HS-5 (cell line): ENCODE measurements around the gene FBXO41.
"Not testable (repeated sequence)": the region's sequence is repeated elsewhere in the genome, so short reads cannot be mapped to it uniquely, and the experiment has no call there.

Source experiments
- DNase-seq: peaks from one replicate; pipeline ENCODE4 v3.0.0-alpha.2; 2012; ENCODE audit warnings: low read depth

The FBXO41 gene

DNA sequence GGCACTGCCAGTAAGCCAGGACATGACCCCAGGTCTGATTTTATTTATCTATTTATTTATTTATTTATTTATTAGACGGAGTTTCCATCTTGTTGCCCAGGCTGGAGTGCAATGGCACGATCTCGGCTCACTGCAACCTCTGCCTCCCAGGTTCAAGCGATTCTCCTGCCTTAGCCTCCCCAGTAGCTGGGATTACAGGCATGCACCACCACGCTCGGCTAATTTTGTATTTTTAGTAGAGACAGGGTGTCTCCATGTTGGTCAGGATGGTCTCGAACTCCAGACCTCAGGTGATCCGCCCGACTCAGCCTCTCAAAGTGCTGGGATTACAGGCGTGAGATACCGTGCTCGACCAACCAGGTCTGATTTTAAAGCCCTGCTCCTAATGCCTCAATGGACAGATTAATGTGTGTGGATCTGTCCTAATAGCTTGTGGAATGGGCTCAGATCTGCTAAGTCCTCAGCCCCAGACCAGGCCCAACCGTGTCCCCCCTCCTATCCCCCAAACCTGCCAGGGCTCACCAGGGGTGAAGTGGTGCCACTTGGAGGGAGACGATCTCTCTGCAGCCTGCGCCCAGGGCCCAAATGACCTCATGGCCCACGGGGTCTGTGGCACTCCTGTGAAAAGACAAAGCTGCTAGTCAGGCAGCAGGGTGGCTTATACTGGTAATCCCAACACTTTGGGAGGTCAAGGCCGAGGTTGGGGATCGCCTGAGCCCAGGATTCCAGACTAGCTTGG is 21.4 kb downstream of the FBXO41 start:
- not testable (repeated sequence) for DNase-seq

DNA sequence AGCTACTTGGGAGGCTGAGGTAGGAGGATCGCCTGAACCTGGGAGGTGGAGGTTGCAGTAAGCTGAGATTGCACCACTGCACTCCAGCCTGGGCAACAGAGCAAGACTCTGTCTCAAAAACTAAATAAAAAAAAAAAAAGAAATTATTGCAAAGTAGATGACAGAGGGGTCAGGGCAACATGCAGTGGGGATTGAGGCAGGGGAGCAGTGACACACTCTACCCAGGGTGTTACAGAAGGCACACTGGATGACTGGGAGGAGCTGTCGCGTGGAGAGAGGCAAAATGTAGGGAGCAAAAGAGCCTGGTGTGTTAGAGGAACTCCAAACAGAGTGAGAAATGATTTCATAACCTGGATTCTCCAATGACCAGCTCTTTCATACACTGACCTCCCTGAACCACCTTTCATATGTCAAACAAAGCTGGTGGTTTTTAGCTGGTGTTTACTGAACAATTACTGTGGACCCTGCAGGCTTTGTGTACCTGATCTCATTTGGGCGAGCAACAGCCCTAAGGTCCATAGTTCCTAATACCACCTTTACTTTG is 22.1 kb downstream of the FBXO41 start:
- no peak for DNase-seq

DNA sequence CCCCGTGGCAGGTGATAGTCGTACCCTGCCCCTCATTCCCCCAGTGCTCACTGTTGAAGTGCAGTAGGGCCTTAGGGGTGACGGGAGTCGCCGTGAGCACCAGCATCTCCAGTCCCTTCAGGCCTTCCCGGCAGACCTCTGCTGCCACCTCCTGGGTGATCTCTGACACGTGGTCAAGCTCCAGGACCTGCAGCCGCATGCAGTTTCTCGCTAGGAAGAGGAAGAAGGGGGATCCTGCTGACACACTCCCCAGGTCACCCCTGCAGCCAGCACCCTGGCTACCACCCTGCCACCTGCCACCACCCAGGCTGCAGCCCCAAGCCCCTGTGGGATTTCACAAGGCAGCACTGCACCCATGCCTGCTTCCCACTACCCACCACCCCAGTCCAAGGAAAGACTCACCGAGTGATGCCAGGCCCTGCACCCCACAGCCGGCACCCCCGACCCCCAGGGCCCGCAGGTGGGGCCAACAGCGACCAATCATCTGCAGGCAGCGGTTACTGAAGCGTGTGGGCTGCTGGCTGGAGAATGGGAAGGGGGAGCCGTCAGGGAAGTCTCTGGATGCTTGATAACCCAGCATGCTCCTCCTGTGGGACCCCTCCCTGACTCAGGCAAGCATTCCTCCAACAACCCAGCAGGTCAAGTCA is 23.8 kb downstream of the FBXO41 start:
- DNase-seq = no peak

DNA sequence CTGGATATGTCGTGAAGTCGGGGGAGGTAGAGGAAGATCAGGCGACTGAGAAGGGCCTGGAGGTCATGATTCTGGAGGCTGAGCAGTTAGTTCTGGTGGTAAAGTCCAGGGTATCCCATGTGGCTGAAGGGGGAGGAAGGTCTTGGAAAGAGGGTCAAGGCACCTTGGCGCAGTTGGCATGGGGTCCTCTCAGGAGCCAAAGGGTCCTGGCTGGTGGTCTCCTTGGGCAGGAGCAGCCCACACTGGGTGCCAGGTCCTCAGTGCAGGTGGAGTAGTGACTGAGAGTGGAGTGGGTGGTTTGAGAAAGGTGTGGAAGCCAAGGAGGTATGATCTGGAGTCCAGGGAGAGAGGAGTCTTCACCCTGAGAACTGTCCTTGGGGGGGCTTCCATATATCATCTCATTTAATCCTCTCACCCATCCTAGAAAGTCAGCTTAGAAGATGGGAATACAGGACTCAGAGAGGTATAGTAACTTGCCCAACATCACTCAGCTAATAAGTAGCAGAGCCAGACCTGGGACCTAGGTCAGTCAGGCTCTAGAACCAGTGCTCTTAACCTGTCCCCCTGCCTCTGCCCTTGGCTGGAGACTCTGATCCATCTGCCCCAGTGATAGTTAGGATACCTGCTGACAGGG is 24.5 kb downstream of the FBXO41 start:
- no peak for DNase-seq

DNA sequence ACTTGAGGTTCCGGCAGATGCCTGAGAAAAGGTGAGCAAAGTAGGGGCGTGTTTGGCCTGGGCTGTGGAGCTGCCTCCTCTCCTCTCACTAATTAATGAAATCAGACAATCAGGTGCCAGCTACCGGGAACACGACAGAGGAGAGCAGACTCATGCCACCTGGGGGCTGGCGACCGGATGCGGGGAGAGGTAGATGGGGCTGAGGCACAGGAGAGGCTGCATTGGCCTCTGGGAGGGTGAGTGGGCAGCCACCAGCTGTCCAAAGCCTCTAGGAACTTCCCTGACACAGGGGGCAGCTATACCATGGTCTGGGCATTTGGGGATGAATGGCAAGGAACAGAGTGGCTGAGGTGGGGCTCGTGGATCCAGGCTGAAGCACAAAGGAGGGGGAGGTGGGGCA is 25.0 kb downstream of the FBXO41 start:
- DNase-seq = no peak

DNA sequence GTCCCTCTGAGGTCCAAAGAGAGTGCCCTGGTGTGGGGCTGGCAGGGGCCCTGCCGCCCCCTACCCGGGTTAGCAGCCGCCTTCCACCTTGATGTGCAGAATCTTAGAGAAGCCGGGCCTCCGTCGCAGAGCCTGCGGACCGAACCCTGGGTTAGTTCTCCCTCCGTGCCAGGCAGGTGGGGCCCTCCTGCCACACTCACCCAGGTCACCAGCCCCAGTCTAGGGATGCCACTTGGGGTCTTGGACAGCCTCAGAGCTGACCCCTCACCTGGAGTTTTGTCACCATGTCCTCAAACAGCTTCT is 25.4 kb downstream of the FBXO41 start:
- no peak for DNase-seq

DNA sequence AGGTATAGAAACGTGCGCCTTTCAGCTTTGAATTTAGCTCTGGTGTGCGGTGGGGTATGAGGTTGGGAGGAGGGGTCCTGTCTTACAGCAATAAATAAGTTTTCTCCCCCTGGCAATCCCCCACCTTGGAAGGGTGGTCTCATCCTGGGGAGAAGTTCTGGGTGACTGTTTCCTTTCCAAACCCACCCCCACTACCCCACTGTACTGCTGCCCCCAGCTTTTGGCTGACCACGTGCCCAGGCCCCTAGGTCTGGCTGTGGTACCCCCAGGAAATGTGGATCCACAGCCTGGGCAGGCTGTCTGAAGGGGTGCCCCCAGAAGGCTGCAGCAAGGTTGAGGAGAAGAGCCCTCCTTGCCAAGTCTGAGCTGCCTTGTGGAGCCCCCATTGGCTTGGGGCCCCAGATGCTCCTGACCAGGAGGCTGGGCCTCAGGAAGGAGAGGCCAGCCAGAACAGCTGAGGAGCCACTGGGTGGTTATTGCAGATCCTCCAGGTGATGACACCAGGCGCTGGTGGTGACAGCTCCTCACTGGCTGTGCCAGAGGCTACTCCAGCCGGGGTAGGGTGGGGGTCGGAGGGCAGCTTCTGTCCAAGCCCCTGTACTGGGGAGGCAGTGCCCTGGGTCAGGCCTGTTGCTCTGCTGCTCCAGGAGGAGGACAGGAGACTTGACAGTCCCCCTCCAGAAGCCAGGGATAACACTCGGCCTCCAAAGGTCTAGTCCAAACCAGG is 25.9 kb downstream of the FBXO41 start:
- DNase-seq = no peak

DNA sequence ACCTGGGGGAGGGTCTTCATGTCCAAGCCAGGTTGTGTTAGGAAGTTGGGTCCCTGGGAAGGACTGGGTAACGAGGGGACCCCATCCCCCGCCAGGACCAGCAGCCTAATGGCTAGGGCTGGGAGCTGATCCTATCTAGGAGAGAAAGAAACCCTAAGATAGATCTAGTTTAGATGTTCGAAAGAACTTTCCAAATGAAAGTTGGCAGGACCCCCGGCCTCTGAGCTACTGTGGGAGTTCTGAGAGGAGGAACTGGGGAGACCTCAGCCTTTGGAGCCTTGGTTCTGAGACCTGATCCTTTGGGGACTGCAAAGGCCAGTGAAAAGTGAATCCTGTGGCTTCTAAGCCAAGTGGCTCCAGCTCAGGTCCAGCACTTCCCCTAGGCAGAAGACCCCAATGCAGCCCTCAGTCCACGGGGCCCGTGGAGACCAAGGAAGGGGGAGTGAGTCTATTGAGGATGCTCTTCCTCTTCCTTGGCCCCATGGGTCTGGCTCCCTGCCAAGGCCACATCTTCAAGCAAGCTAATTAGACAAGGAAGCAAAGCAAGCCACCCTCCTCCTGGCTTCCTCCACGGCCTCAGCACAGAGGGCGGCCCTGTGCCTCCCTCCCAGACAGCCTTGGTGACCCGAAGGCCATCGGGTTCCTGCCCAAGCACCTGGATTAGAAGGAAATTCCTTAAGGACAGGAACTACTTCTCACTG is 26.7 kb downstream of the FBXO41 start:
- no peak for DNase-seq

DNA sequence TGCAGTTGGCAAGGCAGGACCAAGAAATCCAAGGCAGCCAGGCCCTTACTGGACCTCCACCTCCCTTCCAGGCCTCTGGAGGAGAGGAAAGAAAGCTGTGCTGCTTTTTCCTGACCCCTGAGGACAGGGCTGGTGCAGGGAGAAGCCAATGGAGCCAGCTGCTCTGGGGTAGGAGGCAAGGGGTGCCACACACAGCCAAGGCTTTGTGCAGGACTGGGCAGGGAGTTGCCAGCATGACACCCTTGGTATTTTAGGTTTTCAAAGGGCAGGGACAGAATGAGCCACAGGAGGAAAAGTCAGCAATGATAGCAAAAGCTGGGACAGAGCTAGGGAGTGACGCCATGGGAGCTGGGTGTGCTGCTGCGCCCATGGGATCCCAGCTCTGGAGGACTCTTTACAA is 27.3 kb downstream of the FBXO41 start:
- DNase-seq = no peak

DNA sequence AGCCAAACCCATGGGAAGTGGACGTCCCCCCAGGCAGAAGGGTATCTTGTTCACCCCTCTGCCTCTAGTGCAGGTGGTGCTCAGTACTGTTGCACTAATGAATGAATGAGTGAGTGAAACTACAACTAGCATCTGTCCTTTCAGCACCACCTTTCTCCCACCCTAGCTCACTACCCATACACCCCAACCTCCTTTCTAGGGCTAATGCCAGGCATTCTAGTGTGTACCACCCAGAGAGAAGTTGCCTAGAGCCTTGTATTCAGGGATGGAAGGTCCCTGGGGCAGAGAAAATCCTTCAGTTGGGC is 27.7 kb downstream of the FBXO41 start:
- DNase-seq = no peak

DNA sequence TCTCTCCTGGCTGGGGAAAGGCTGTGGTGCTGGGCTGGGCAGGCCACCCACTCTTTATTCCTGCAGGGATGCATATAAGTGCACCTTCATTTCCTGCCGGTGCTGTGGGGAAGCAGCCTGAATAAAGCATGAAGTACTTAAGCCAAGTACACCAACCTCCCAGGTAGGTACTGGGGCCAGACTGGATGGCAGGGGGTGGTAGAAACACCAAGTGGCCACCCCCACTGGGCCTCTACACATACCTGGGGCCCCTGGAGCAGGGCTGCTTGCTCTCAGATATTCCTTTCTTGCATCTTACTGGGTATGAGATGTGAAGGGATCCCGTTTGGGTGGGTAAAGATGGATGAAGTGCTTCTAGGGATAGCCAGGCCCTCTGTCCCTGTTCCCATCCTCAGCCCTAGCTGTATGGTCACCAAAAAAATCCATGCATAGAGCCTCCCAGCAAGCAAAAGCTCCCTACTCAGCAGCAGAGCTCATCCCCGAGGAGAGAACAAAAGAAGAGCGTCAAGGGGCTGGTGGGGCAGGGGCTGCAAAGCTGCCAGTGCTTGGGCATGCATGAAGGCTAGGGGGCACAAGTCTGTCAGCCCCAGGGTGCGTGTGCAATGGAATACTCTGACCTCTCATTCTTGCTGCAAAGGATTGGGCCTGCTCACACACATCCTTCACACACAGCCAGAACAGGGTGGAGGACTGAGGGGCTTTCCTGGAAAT is 28.2 kb downstream of the FBXO41 start:
- DNase-seq = no peak

DNA sequence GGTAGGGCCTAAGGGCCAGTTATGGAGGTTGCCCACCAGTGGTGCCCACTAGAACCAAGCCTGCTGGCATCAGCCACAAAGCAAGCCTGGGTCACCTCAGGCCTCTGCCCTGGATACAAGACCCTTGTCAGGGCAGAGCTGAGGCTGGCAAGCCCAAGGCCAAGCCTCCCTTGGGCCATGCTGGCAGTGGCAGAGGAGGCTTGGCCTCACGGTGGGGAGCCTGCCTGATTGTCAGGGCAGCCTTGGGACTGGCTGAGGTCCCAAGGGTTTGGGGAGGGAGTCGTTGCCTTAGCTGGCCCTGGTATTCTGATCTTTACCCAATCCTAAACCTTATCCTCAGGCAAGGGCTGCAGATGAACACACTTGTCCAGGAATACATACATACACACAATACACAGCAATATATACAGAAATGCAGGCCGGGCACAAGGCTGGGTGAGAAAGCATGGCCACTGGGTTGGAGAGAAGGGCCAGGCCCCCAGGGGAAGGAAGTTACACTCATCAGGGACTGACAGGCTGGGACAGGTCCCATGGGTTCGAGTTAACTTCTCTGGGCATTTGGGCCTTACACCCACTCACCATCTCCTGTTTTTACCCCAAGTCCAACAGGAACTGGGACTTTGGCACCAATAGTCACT is 29.2 kb downstream of the FBXO41 start:
- DNase-seq = no peak

DNA sequence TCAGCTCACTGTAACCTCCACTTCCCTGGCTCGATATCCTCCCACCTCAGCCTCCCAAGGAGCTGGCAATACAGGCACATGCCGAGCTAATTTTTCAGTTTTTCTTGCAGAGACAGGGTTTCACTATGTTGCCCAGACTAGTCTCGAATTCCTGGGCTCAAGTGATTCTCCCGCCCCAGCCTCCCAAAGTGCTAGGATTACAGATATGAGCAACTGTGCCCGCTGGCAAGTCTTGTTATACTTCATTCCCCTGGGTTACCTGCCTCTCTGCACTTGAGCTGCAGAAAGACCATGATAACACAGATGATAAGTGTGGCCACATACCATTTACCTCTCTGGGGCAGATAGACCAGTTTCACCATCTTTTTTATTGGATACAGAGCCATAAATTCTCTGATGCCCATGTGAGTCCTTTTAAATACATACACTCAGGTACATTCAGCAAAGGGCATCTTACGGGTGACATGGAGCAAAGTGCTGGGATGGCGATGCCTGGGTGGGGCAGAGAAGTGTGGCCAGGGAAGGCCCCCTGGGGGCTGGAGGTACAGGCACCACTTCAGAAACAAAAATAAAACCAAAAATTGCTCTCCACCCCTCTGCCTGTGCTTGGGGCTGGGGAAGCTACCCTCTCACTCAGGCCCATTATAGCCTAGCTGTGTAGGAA is 29.8 kb downstream of the FBXO41 start:
- DNase-seq = no peak

DNA sequence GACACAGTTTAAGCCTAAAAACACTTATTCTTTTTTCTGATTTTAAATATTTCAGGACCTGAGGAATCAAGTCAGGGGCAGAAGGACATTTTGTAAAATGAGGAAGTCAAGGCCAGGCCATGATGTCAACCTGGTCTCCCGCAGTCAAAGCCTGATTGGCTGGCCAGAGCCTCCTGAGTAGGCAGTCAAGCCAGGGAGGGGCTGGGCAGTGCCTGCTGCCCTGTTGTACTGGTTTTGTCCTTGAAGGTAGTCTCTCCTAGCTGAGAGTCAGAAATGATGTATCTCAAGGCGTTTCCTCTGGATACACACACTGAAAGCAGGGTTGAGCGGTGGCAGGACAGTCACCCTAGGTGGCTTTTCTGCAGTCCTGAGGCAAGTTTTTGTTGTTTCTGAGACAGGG is 30.4 kb downstream of the FBXO41 start:
- DNase-seq = no peak

DNA sequence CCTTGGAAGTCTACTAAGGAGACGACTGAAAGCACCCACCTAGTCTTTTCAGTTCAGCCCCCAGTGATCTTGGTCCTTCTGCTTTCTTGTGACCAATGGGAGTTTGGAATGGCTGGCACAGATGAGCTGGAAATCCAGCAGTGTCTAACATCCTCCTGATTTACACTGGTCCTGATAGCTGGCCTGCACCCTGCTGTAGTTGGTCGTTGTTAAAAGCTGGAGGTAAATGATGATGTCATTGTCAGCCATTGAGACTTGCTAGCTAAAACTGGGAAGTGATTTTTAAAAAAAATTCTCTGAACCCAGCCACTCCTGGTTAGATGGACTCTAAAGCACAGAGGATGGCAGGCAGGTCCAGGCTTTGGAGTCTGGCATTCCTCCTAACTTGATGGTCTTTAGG is 30.9 kb downstream of the FBXO41 start:
- DNase-seq = no peak

DNA sequence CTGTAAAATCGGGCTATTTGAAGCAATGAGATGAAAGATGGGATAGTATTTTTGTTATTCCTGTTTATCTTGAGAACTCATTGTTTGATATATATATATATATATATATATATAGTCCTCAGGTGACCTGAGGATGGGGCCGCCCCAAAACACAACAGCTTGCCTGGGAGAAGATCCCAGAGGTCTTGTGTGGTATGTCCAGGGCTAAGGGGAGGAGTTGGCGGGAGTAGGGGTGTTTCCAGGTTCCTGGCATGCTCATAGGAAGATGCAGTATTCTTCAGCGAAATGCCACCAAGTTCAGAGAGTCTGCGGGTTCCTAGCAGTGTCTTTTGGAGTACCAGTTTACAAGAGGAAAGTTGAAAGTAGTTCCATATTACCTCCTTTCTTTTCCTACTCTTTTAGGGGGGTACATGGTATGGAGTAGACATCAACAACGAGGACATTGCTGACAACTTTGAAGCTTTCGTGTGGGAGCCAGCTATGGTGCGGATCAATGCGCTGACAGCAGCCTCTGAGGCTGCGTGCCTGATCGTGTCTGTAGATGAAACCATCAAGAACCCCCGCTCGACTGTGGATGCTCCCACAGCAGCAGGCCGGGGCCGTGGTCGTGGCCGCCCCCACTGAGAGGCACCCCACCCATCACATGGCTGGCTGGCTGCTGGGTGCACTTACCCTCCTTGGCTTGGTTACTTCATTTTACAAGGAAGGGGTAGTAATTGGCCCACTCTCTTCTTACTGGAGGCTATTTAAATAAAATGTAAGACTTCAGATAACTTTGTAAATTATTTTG is 31.8 kb downstream of the FBXO41 start:
- no peak for DNase-seq

DNA sequence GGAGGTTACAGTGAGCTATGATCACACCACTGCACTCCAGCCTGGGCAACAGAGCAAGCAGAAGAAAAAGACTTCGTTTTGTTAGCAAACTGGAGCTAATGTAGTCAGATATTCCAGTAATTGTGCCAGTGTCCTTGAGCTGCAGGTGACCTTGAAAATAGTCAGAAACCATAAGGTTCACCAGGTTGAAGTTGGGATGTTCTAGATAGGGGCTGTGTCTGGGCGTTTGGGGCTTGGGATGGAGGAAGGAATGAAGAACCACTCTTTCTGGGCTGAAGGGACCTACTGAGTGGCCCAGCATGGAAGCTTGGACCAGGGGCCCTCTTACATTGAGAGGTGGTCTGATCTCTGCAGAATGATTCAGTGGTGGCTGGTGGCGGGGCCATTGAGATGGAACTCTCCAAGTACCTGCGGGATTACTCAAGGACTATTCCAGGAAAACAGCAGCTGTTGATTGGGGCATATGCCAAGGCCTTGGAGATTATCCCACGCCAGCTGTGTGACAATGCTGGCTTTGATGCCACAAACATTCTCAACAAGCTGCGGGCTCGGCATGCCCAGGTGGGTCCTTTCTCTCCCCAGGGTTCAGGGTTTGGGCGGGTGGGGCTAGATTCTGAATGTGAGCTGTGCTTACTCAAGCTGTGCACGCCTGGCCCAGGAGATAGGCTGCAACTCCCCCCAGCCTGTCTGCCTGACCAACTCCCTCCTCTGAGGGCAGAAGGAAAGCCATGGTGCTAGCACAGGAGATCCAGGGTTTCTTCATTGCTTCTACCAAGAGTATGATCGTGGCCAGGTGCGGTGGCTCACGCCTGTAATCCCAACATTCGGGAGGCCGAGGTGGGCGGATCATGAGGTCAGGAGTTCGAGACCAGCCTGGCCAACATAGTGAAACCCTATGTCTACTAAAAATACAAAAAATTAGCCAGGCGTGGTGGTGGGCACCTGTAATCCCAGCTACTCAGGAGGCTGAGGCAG is 33.1 kb downstream of the FBXO41 start:
- DNase-seq = no peak

DNA sequence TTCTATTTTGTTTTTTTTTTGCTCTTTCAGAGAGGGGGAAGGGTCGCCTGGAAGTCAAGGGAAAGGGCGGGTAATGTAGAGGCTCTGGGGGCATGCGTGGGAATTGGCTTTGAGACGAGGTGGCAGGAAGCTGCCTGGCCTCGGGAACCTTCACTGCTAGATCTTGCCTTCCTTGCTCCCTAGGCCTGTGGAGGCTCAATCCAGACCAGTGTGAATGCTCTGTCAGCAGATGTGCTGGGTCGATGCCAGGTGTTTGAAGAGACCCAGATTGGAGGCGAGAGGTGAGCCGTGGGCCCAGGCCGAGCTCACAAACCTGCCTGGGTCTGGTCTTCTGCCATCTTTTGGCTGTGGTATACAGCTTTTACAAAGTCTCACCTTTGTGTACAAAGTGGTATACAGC is 34.6 kb downstream of the FBXO41 start:
- DNase-seq = no peak

DNA sequence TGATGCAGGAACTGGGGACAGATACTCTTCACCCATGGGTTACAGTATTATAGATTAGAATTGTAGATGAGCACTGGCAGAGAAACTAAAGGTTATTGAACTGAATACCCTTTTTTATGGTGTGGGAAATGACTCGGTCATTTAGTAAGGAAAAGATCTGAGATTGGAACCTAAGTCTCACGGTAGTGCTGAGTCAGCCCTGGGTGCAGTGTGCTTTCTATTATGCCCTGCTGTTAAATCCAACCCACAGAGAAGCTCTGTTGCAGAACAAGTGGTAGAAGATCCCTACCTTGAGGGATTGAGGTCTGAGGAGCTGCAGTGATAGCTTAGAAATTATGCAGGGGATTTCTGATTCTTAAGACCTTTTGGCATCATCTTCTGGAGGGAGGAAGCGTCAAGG is 37.4 kb downstream of the FBXO41 start:
- no peak for DNase-seq
